Muscle of leg (tissue), 11 donors: ENCODE data around the gene ARNT2. TPM values are rescaled to one million over a fixed set of nuclear protein-coding genes. Genes with fewer than 3 reads are reported as not detected.

Source experiments
- DNase-seq: peaks from one replicate; pipeline ENCODE4 v3.0.0; 2013
- H3K27ac ChIP-seq: one replicate; pipeline ENCODE4 v1.5.1; 2013; ENCODE audit warnings: mild to moderate bottlenecking, low read length, control low read depth
- H3K27me3 ChIP-seq: one replicate; pipeline ENCODE4 v1.6.1; 2013; ENCODE audit warnings: low read length; ENCODE audit not compliant: control insufficient read depth, insufficient read depth
- H3K36me3 ChIP-seq: one replicate; pipeline ENCODE4 v1.6.1; 2013; ENCODE audit warnings: low read length; ENCODE audit not compliant: control insufficient read depth, insufficient read depth
- H3K4me1 ChIP-seq: one replicate; pipeline ENCODE4 v1.6.1; 2013; ENCODE audit warnings: low read length; ENCODE audit not compliant: control insufficient read depth, insufficient read depth
- H3K4me3 ChIP-seq: one replicate; pipeline ENCODE4 v1.5.1; 2013; ENCODE audit warnings: low read length, control low read depth
- H3K9me3 ChIP-seq: replicated peaks from 2 replicates; pipeline ENCODE4 v1.6.1; 2013; ENCODE audit warnings: low read depth, low read length; ENCODE audit not compliant: control insufficient read depth
- WGBS: methylation state at CpG from one replicate; pipeline ENCODE4 v1.1.5; 2013; ENCODE audit warnings: missing lambda C conversion rate; ENCODE audit not compliant: insufficient coverage; 5-methylcytosine and 5-hydroxymethylcytosine counted together
- polyA plus RNA-seq, 8 donors: library from polyadenylated mRNA; unstranded; fragments of 120-200 nt; gene quantifications; one replicate each; pipeline versions ENCODE4 v1.2.1 to v1.2.3, GENCODE V29; 2013; ENCODE audit warnings: inconsistent platforms in 1 of 8, low replicate concordance in 1 of 8; ENCODE audit not compliant: insufficient read length in 8 of 8, insufficient read depth in 1 of 8
- total RNA-seq: library from RNA; stranded (reverse); fragments of 120-200 nt; gene quantifications from one replicate; pipeline ENCODE4 v1.2.4, GENCODE V29; 2013

ARNT2 gene
- total and polyA plus RNA-seq, 9 donors: 4.9 to 10.8 (median 7.7) TPM

DNA sequence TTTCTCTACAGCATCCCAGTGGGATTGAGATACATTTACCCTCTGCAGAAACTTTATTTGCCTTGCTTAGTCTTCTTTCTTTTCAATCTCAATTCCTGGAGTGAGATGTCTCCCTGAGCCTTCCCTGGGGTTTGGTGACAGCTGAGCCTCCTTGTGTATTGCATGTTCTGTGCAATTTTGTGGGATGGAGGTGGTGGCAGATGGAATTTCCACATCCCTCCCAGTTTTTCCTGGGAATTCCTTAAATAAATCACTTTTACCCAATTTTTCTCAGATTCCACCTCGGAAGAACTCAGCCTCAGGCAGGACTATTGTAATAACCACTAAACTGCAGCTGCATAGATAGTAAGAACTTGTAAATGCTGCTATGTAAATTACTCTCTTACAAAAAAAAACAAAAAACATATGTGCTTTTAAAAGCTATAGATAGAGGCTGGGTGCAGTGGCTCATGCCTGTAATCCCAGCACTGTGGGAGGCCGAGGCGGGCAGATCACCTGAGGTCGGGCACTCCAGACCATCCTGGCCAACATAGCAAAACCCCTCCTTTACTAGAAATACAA is 202.4 kb downstream of the ARNT2 start:
- no CpG with 5 or more reads among the region's 4 CpGs for WGBS
- Histone ChIP-seq H3K27me3 (no peaks in the 10 kb centered on the region), H3K4me1 (peaks cover 24% of the 10 kb centered on the region), H3K36me3 (no peaks in the 10 kb centered on the region), H3K9me3 (no peaks in the 10 kb centered on the region), H3K27ac (no peak overlapping the region), H3K4me3 (no peak overlapping the region)
- no peak for DNase-seq

DNA sequence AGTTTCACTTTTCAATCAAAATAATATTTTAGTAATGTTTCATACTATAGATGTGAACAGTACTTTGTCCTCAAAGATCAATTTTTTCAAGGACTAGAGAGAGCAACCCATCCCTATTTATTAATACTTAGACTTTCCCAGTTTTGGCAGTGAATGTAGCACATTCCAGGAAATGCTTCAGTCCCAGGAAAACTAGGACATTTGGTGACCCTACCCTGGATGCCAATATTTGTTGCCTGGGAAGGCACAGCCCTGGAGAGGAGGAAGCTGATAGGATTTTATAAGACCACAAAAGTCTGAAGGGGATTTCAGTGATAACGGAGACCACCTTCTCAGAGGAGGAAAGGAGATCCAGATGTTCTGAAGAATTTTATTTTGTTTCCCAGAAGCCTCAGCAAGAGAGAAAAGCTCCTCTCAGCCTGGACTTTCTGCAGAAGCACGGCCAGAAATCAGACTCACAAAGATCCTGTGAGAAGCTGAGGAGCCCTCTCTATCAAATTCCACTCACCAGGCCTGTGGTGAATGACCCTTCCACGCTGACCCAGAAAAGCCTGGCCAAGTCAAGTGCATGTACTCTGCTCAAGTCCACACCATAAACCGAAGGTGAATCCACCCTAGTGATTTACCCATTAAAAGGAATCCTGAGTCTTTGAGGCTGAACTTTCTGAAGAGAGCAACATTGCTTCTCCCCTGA is 203.3 kb downstream of the ARNT2 start:
- Histone ChIP-seq H3K27ac (peak overlapping the region; percentile 47), H3K27me3 (no peaks in the 10 kb centered on the region)
- 40% methylated on average over 2 of the region's 4 CpGs for WGBS

DNA sequence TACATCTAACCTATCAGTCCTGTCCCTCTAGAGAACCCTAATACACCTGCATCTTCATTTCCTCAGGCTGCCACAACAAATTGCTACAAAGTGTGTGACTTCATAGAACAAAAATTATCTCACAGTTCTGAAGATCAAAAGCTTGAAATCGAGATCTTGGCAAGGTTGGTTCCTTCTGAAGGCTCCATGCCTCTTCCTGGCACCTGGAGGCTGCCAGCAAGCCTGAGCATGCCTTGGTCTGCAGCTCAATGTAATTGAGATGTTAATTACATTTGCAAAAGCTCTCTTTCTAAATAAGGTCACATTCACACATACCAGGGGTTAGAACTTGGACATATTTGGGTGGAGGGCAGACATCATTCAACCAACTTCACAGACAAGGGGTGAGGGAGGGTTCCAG is 204.5 kb downstream of the ARNT2 start:
- Histone ChIP-seq H3K27ac (no peak overlapping the region), H3K9me3 (no peaks in the 10 kb centered on the region), H3K27me3 (no peaks in the 10 kb centered on the region), H3K4me1 (peaks cover 25% of the 10 kb centered on the region), H3K4me3 (no peak overlapping the region), H3K36me3 (no peaks in the 10 kb centered on the region)
- WGBS: no CpG with 5 or more reads among the region's 1 CpG
- no peak for DNase-seq

More for the DNA sequence above, 203.3 kb downstream of the ARNT2 start:
- H3K4me3 ChIP-seq: no peak overlapping the region
- H3K4me1 ChIP-seq: peaks cover 24% of the 10 kb centered on the region
- H3K36me3 ChIP-seq: no peaks in the 10 kb centered on the region
- DNase-seq: peak; percentile 67
- H3K9me3 ChIP-seq: no peaks in the 10 kb centered on the region

DNA sequence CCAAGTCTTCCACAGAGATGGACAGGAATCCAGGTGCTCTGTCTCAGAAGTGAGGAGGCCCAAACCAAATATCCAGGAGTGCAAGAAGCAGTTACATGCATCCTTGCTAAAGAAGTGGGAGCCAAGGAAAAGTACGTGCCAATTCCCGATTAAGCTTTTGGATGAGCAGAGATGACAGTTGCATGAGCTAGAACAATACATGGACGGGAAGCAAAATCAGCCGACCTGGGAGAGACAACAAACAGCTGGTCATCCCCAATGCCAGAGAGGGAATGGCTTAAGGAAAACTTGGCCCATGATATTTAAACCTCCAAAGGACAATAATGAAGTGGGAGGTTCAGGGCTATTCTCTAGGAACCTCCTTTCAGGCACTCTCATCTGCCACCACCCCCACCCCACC is 204.9 kb downstream of the ARNT2 start:
- Histone ChIP-seq H3K9me3 (no peaks in the 10 kb centered on the region), H3K27me3 (no peaks in the 10 kb centered on the region), H3K27ac (no peak overlapping the region), H3K4me3 (no peak overlapping the region), H3K36me3 (no peaks in the 10 kb centered on the region), H3K4me1 (peaks cover 28% of the 10 kb centered on the region)
- 12% methylated on average over 3 of the region's 4 CpGs for WGBS
- peak; percentile 76 for DNase-seq

DNA sequence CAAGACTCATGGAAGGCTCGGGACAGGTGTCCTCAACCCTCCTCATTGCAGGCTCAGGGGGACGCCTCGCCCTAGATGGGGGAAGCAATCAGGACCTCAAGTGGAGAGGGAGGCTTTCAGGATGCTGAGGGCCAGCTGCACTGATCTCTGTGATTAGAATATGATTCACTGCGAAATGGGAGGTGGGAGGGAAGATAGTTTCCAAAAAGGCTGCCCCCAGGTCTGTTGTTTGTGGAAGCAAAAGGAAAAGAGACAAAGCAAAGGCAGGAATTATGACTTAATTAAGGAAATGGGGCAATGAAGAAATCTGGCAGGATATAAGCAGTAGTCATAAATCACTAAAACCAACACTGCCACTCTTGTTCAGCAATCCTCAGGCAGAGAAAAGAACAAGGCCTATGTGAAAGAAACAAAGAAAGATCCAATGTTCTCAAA is 205.3 kb downstream of the ARNT2 start:
- no peaks in the 10 kb centered on the region for H3K9me3 ChIP-seq
- no peak for DNase-seq
- no peaks in the 10 kb centered on the region for H3K27me3 ChIP-seq
- no peak overlapping the region for H3K4me3 ChIP-seq
- no peak overlapping the region for H3K27ac ChIP-seq
- peaks cover 28% of the 10 kb centered on the region for H3K4me1 ChIP-seq
- no peaks in the 10 kb centered on the region for H3K36me3 ChIP-seq
- WGBS: 41% methylated on average over 3 of the region's 4 CpGs

DNA sequence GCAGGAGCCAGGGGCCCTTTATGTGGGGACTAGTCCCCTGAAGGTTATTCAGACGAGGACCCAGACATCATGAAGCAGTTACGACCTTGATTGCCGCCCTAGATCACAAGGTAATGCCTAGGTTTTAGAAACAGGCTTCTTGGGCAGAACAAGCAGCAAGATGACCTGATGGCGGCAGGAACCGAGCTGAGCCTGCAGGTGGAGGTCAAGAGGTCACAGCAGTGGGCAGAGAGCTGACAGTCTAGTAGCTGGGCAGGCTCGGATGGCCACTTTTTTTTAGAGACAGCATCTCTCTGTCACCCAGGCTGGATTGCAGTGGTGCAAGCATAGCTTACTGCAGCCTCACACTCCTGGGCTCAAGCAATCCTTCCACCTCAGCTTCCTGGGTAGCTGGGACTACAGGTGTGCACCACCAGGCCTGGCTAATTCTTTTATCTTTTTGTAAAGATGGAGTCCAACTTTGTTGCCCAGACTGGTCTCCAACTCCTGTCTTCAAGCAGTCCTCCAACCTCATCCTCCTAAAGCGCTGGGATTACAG is 207.4 kb downstream of the ARNT2 start:
- H3K27me3 ChIP-seq: no peaks in the 10 kb centered on the region
- 67% methylated on average over 5 of the region's 7 CpGs for WGBS

DNA sequence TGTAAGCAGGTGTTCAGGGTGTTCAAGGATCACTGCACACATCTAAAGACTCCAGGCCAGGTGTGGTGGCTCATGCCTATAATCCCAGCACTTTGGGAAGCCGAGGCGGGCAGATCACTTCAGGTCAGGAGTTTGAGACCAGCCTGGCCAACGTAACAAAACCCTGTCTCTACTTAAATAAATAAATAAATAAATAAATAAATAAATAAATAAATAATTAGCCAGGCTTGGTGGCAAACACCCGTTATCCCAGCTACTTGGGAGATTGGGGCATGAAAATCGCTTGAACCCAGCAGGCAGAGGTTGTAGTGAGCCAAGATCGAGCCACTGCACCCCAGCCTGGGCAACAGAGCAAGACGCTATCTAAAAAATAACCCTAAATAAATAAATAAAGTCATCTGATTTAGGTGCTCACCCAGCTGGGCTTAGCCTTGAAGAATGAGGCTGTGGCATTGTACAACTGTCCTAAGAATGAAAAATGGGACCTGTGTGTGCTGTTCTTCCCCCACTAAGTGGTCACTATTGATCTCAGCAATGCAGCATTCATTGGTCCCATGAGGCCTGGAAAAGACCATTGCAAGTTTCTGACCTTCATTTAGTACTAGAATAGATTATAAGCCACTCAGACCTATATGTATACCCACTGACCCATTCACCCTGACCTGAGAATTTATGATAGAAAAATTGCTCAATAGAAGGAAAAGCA is 208.1 kb downstream of the ARNT2 start:
- H3K27me3 ChIP-seq: no peaks in the 10 kb centered on the region
- WGBS: no CpG with 5 or more reads among the region's 7 CpGs
- no peak for DNase-seq
- H3K9me3 ChIP-seq: no peaks in the 10 kb centered on the region
- peaks cover 34% of the 10 kb centered on the region for H3K4me1 ChIP-seq
- no peak overlapping the region for H3K27ac ChIP-seq
- H3K36me3 ChIP-seq: no peaks in the 10 kb centered on the region
- no peak overlapping the region for H3K4me3 ChIP-seq

More for the DNA sequence above, 207.4 kb downstream of the ARNT2 start:
- Histone ChIP-seq H3K9me3 (no peaks in the 10 kb centered on the region), H3K36me3 (no peaks in the 10 kb centered on the region), H3K27ac (no peak overlapping the region), H3K4me3 (no peak overlapping the region), H3K4me1 (peaks cover 37% of the 10 kb centered on the region)
- no peak for DNase-seq

DNA sequence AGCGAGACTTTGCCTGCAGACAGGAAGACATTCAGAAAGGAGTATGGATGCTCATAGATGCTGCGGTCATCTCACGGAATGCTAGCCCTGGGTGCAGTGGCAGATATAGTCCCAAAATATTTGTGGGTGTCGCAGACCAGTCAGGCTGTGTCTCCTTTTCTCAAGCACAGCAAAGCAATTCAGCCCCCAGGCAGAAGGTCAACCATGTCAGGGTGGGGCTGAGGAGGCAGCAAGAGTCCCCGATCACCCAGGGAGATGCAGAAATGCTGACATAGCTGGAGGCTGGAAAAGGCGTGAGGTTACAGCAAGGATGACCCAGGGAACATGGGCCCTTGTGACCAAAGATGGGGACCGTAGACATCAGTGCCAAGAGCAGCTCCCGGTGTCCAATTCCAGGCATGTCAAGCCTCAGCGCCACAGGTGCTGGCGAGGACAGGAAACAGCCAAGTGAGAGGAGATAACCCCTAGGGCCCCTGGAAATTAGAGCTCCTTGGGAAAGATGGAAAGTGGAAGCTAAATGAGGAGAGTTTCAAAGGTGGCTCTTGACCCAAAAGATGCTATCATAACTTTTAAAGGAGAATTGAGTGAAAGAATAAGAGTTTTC is 209.7 kb downstream of the ARNT2 start:
- Histone ChIP-seq H3K27ac (no peak overlapping the region), H3K36me3 (no peaks in the 10 kb centered on the region)
- 68% methylated on average over 10 of the region's 10 CpGs for WGBS

DNA sequence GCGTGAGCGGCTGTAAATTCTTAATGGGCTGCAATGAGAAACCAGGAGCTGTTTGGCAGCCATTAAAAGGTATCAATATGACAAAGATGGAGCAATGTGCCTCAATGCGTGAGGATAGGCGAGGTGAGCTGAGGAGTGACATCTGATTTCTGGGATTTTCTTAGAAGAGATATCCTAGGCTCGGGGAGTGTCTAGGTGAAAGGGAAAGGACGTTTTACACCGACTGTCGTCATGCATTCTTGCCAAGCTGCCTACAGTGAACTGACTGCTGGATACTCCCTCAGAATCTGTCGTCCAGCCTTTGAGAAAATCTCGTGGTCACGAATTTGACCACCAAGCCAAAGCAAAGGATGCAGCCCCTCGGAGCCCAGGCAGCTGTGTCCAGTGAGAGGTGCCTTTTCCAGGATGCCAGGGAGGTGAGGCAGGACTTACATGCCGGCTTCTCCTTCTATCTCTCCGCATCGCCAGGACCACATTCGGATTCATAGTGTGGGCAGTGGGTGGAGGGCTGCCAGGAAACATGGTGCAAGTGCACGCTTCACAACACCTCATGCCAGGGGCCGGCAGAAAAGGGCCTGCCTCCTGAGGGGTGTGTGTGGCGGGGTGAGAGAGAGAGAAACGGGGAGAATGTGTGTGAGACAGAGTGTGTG is 210.7 kb downstream of the ARNT2 start:
- H3K4me1 ChIP-seq: peaks cover 13% of the 10 kb centered on the region
- WGBS: 80% methylated on average over 18 of the region's 20 CpGs
- H3K27me3 ChIP-seq: no peaks in the 10 kb centered on the region
- no peak overlapping the region for H3K4me3 ChIP-seq
- no peak for DNase-seq
- H3K9me3 ChIP-seq: no peaks in the 10 kb centered on the region
- H3K27ac ChIP-seq: no peak overlapping the region
- no peaks in the 10 kb centered on the region for H3K36me3 ChIP-seq

More for the DNA sequence above, 209.7 kb downstream of the ARNT2 start:
- H3K4me1 ChIP-seq: peaks cover 20% of the 10 kb centered on the region
- H3K9me3 ChIP-seq: no peaks in the 10 kb centered on the region
- no peaks in the 10 kb centered on the region for H3K27me3 ChIP-seq
- DNase-seq: no peak
- H3K4me3 ChIP-seq: no peak overlapping the region
